Activated CD4-positive, alpha-beta memory T cell treated with anti-CD3 and anti-CD28 coated beads for 36 hours (primary cell): ENCODE data around the gene ABHD2. TPM values are rescaled to one million over a fixed set of nuclear protein-coding genes. Genes with fewer than 3 reads are reported as not detected.

ENCODE experiments used
- CTCF ChIA-PET: fragments of 350-600 bp; sonication (Branson Sonifier 250); formaldehyde crosslinking; loops from one replicate; lab custom pipeline; 2021; ENCODE audit warnings: antibody characterized with exemption, inconsistent platforms; lab: Charles Lee
- POLR2A ChIA-PET: fragments of 350-600 bp; sonication (Branson Sonifier 250); formaldehyde crosslinking; loops from one replicate; lab custom pipeline; 2021; ENCODE audit warnings: antibody characterized with exemption; lab: Charles Lee
- DNase-seq: peaks from one replicate; pipeline ENCODE4 v3.0.0-alpha.2; 2020
- H3K27ac Mint-ChIP-seq: one replicate; pipeline ENCODE4 v1.8.0; 2021; ENCODE audit warnings: mixed read lengths
- H3K27me3 Mint-ChIP-seq: one replicate; pipeline ENCODE4 v1.8.0; 2021; ENCODE audit warnings: mixed read lengths
- H3K36me3 Mint-ChIP-seq: one replicate; pipeline ENCODE4 v1.8.0; 2021; ENCODE audit warnings: mixed read lengths
- H3K4me1 Mint-ChIP-seq: one replicate; pipeline ENCODE4 v1.8.0; 2021; ENCODE audit warnings: low read depth, mixed read lengths
- H3K4me3 Mint-ChIP-seq: one replicate; pipeline ENCODE4 v1.8.0; 2021; ENCODE audit warnings: mild to moderate bottlenecking, mixed read lengths
- H3K9me3 Mint-ChIP-seq: one replicate; pipeline ENCODE4 v1.8.0; 2021; ENCODE audit warnings: mixed read lengths
- intact Hi-C: fragments of 100-400 bp; cut with micrococcal nuclease; formaldehyde crosslinking; loops from one replicate; pipeline ENCODE4 v1.15.1; 2023
- total RNA-seq, 2 experiments: library from RNA; stranded (reverse); gene quantifications; one replicate each; pipeline ENCODE4 v1.2.3, GENCODE V29; 2021

Gene ABHD2
- total RNA-seq, 2 experiments from 2014 or later = 36.0 to 38.5 TPM

GRCh38 chr15:89142423-89142822 lies 54.2 kb downstream of the ABHD2 start:
- intact Hi-C loops = no loop called here
- POLR2A ChIA-PET = no interaction called here
- CTCF ChIA-PET = interaction anchor here (0.5 to 3.5 kb wide), 3 partner anchors 13 to 29 kb away, joined by 3 to 15 read pairs (median 5); no protein-coding TSS in a partner anchor
- no peak for DNase-seq
- Mint-ChIP-seq H3K27me3 (no peaks in the 10 kb centered on the region), H3K9me3 (no peaks in the 10 kb centered on the region), H3K27ac (no peak overlapping the region), H3K4me3 (no peak overlapping the region), H3K36me3 (peaks cover 6% of the 10 kb centered on the region), H3K4me1 (peaks cover 21% of the 10 kb centered on the region)

GRCh38 chr15:89143503-89144162 lies 55.4 kb downstream of the ABHD2 start:
- Mint-ChIP-seq H3K27me3 (no peaks in the 10 kb centered on the region), H3K4me1 (peaks cover 21% of the 10 kb centered on the region), H3K4me3 (no peak overlapping the region), H3K9me3 (no peaks in the 10 kb centered on the region), H3K27ac (peak overlapping the region; percentile 28), H3K36me3 (peaks cover 6% of the 10 kb centered on the region)
- POLR2A ChIA-PET = interaction anchor here (0.9 to 1.2 kb wide), 2 partner anchors 23 to 24 kb away, joined by 3 to 4 read pairs; no protein-coding TSS in a partner anchor
- DNase-seq = peak; percentile 31
- CTCF ChIA-PET = interaction anchor here (0.7 to 3.5 kb wide), 6 partner anchors 14 to 86 kb away, joined by 3 to 15 read pairs (median 4); no protein-coding TSS in a partner anchor
- intact Hi-C loops = loop anchor here (1.0 kb wide), 1 partner anchor 24 kb away; no protein-coding TSS in a partner anchor

- no peak for DNase-seq
- CTCF ChIA-PET = interaction anchor here (3.9 kb wide), 1 partner anchor 27 kb away, joined by 16 read pairs; no protein-coding TSS in a partner anchor
- Mint-ChIP-seq H3K4me3 (no peak overlapping the region), H3K9me3 (no peaks in the 10 kb centered on the region), H3K4me1 (peaks cover 21% of the 10 kb centered on the region), H3K27ac (no peak overlapping the region), H3K36me3 (peaks cover 6% of the 10 kb centered on the region), H3K27me3 (no peaks in the 10 kb centered on the region)
- POLR2A ChIA-PET = no interaction called here
- intact Hi-C loops = no loop called here
Measured at GRCh38 chr15:89144491-89144890, 56.2 kb downstream of the ABHD2 start.

GRCh38 chr15:89146366-89146765 lies 58.1 kb downstream of the ABHD2 start:
- POLR2A ChIA-PET = interaction anchor here (0.9 to 1.5 kb wide), 2 partner anchors 35 to 58 kb away, joined by 3 to 4 read pairs; partner anchors contain the start of gene ABHD2
- H3K27ac Mint-ChIP-seq = no peak overlapping the region

GRCh38 chr15:89148126-89148525 lies 59.9 kb downstream of the ABHD2 start:
- ChIA-PET CTCF (interaction anchor here (3.9 kb wide), 1 partner anchor 24 kb away, joined by 16 read pairs; no protein-coding TSS in a partner anchor), POLR2A (interaction anchor here (0.6 kb wide), 1 partner anchor 295 kb away, joined by 5 read pairs; no protein-coding TSS in a partner anchor)
- no peak overlapping the region for H3K27ac Mint-ChIP-seq
- H3K9me3 Mint-ChIP-seq = no peaks in the 10 kb centered on the region
- H3K36me3 Mint-ChIP-seq = peaks cover 11% of the 10 kb centered on the region
- DNase-seq = no peak
- H3K27me3 Mint-ChIP-seq = no peaks in the 10 kb centered on the region
- intact Hi-C loops = no loop called here
- peaks cover 12% of the 10 kb centered on the region for H3K4me1 Mint-ChIP-seq
- no peak overlapping the region for H3K4me3 Mint-ChIP-seq

More at GRCh38 chr15:89146366-89146765, 58.1 kb downstream of the ABHD2 start:
- Mint-ChIP-seq H3K4me3 (no peak overlapping the region), H3K9me3 (no peaks in the 10 kb centered on the region), H3K4me1 (peaks cover 21% of the 10 kb centered on the region), H3K27me3 (no peaks in the 10 kb centered on the region), H3K36me3 (peaks cover 2% of the 10 kb centered on the region)
- CTCF ChIA-PET = interaction anchor here (0.7 to 3.9 kb wide), 7 partner anchors 12 to 89 kb away, joined by 3 to 16 read pairs (median 4); no protein-coding TSS in a partner anchor
- intact Hi-C loops = no loop called here
- no peak for DNase-seq

GRCh38 chr15:89149501-89150101 lies 61.3 kb downstream of the ABHD2 start:
- Mint-ChIP-seq H3K27ac (no peak overlapping the region), H3K36me3 (peaks cover 11% of the 10 kb centered on the region), H3K9me3 (no peaks in the 10 kb centered on the region), H3K4me1 (no peaks in the 10 kb centered on the region), H3K4me3 (no peak overlapping the region), H3K27me3 (no peaks in the 10 kb centered on the region)
- CTCF ChIA-PET = interaction anchor here (0.6 to 3.1 kb wide), 7 partner anchors 18 to 244 kb away, joined by 3 to 11 read pairs (median 5); no protein-coding TSS in a partner anchor
- intact Hi-C loops = no loop called here
- POLR2A ChIA-PET = no interaction called here
- no peak for DNase-seq

- Mint-ChIP-seq H3K4me3 (no peak overlapping the region), H3K27ac (no peak overlapping the region), H3K4me1 (no peaks in the 10 kb centered on the region), H3K36me3 (peaks cover 14% of the 10 kb centered on the region), H3K27me3 (no peaks in the 10 kb centered on the region), H3K9me3 (no peaks in the 10 kb centered on the region)
- ChIA-PET POLR2A (no interaction called here), CTCF (interaction anchor here (0.6 to 3.1 kb wide), 8 partner anchors 17 to 245 kb away, joined by 3 to 11 read pairs (median 4); no protein-coding TSS in a partner anchor)
- intact Hi-C loops = no loop called here
- DNase-seq = no peak
Measured at GRCh38 chr15:89150287-89150686, 62.0 kb downstream of the ABHD2 start.

GRCh38 chr15:89150762-89151664 lies 62.8 kb downstream of the ABHD2 start:
- peaks cover 20% of the 10 kb centered on the region for H3K36me3 Mint-ChIP-seq
- no peaks in the 10 kb centered on the region for H3K4me1 Mint-ChIP-seq

GRCh38 chr15:89155122-89155521 lies 66.9 kb downstream of the ABHD2 start:
- ChIA-PET POLR2A (no interaction called here), CTCF (no interaction called here)
- intact Hi-C loops = no loop called here
- Mint-ChIP-seq H3K36me3 (peaks cover 22% of the 10 kb centered on the region), H3K4me3 (no peak overlapping the region), H3K27me3 (no peaks in the 10 kb centered on the region), H3K4me1 (no peaks in the 10 kb centered on the region), H3K9me3 (no peaks in the 10 kb centered on the region), H3K27ac (no peak overlapping the region)
- DNase-seq = no peak

More at GRCh38 chr15:89150762-89151664, 62.8 kb downstream of the ABHD2 start:
- intact Hi-C loops = no loop called here
- ChIA-PET POLR2A (no interaction called here), CTCF (interaction anchor here (0.8 to 3.1 kb wide), 8 partner anchors 16 to 94 kb away, joined by 3 to 11 read pairs (median 5); no protein-coding TSS in a partner anchor)
- no peak for DNase-seq
- H3K9me3 Mint-ChIP-seq = no peaks in the 10 kb centered on the region
- no peaks in the 10 kb centered on the region for H3K27me3 Mint-ChIP-seq
- H3K27ac Mint-ChIP-seq = no peak overlapping the region
- H3K4me3 Mint-ChIP-seq = no peak overlapping the region

GRCh38 chr15:89155656-89156055 lies 67.4 kb downstream of the ABHD2 start:
- Mint-ChIP-seq H3K36me3 (peaks cover 22% of the 10 kb centered on the region), H3K4me3 (no peak overlapping the region), H3K9me3 (no peaks in the 10 kb centered on the region), H3K27me3 (no peaks in the 10 kb centered on the region), H3K27ac (no peak overlapping the region), H3K4me1 (no peaks in the 10 kb centered on the region)
- ChIA-PET POLR2A (no interaction called here), CTCF (interaction anchor here (1.2 kb wide), 1 partner anchor 16 kb away, joined by 4 read pairs; no protein-coding TSS in a partner anchor)
- intact Hi-C loops = no loop called here
- no peak for DNase-seq

GRCh38 chr15:89157061-89157460 lies 68.8 kb downstream of the ABHD2 start:
- DNase-seq = no peak
- intact Hi-C loops = no loop called here
- Mint-ChIP-seq H3K4me1 (no peaks in the 10 kb centered on the region), H3K27me3 (no peaks in the 10 kb centered on the region), H3K4me3 (no peak overlapping the region), H3K36me3 (peaks cover 15% of the 10 kb centered on the region), H3K27ac (no peak overlapping the region), H3K9me3 (no peaks in the 10 kb centered on the region)
- ChIA-PET POLR2A (no interaction called here), CTCF (interaction anchor here (0.7 to 1.5 kb wide), 3 partner anchors 15 to 83 kb away, joined by 3 to 6 read pairs (median 4); no protein-coding TSS in a partner anchor)
